LNCaP clone FGC (cell line): ENCODE data around the gene ANXA6.

Experiments
- DNase-seq: peaks from one replicate; pipeline ENCODE4 v3.0.0-alpha.2; 2011; ENCODE audit warnings: low read depth
- H3K4me3 ChIP-seq: 2 replicates; pipeline ENCODE4 v1.5.1; 2011; ENCODE audit warnings: mild to moderate bottlenecking, low read depth, low read length, control low read depth
- TF ChIP-seq, protein P1 (sequence below): IDR thresholded peaks from 2 replicates; pipeline ENCODE4 v1.5.1; 2012; ENCODE audit warnings: mild to moderate bottlenecking; ENCODE audit not compliant: control insufficient read depth, insufficient read depth; ENCODE audit errors: extremely low read depth

ANXA6 gene

DNA sequence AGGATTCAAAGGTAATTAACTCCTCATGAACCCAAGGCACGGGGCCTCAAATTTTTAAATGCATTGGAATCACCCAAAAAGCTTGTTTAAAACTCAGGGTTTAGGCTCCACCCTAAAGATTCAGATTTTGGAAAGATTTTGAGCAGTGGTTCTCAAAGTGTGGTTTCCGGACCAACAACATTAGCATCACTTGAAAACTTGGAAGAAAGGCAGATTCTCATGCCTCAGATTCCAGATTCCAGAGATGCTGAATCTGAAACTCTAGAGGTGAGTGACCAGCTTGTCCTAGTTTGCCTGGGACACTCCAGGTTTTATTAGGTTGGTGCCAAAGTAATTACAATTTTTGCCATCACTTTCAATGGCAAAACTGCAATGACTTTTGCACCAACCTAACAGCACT lies 52.0 kb downstream of the ANXA6 start:
- DNase-seq = no peak
- no peak overlapping the region for H3K4me3 ChIP-seq

DNA sequence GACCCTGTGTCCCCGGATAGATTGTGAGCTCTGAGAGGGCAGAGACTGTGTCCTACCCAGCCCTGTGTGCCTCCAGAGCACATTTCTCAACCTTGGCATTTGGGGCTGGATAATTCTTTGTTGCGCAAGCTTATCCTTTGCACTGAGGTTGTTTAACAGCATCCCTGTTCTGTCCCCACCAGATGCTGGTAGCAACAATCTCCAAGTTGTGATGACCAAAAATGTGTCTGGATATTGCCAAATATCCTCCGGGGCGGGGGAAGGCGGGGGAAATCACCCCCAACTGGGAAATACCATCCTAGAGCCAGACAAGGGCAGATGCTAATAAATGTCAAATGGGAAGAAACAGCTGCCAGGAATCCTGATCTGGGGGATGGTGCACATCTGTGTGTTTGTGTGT lies 52.8 kb downstream of the ANXA6 start:
- TF ChIP-seq, protein P1, sequence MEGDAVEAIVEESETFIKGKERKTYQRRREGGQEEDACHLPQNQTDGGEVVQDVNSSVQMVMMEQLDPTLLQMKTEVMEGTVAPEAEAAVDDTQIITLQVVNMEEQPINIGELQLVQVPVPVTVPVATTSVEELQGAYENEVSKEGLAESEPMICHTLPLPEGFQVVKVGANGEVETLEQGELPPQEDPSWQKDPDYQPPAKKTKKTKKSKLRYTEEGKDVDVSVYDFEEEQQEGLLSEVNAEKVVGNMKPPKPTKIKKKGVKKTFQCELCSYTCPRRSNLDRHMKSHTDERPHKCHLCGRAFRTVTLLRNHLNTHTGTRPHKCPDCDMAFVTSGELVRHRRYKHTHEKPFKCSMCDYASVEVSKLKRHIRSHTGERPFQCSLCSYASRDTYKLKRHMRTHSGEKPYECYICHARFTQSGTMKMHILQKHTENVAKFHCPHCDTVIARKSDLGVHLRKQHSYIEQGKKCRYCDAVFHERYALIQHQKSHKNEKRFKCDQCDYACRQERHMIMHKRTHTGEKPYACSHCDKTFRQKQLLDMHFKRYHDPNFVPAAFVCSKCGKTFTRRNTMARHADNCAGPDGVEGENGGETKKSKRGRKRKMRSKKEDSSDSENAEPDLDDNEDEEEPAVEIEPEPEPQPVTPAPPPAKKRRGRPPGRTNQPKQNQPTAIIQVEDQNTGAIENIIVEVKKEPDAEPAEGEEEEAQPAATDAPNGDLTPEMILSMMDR = no peak
- H3K4me3 ChIP-seq = no peak overlapping the region
- DNase-seq = no peak

More for the DNA sequence above, 52.0 kb downstream of the ANXA6 start:
- TF ChIP-seq, protein P1 = no peak

DNA sequence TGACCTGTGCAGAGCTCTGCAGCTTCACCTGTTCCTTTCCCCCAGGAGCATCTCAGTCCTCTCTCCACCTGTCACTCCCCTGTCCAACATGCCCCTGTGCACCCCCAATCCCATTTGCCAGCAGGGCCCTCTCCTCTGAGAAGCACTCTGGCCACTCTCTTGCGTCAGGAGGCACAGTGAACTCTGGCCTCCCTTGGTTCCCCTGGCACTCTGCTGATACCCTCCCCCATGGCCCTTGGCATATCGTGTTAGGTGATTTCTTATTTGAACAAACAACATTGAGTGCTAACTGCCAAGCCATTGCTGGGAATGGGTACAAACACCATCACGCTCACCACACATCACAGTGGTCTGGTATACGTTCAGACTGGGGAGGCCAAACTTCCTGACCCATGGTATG lies 55.8 kb downstream of the ANXA6 start:
- TF ChIP-seq, protein P1 = no peak
- DNase-seq = no peak
- H3K4me3 ChIP-seq = no peak overlapping the region

DNA sequence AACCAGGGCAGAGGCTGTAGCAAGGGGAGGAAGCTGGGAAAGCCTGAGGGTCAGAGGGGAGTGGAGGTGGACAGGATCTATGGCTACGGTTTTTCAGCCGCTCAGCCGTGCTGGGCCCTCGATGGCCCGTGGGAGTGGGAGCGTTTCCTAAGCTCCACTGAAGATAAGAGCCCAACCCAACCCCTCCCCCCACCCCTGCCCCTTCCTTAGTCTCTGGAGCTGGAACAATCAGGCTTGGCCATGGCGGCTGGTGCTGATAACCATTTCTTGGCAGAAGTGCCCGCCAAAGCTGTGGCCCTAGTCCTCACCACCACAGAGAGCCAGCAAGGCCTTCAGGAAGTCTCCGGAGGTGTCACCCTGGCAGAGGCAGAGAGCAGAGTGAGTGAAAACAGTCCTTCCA lies 56.4 kb downstream of the ANXA6 start:
- TF ChIP-seq, protein P1 = no peak
- H3K4me3 ChIP-seq = no peak overlapping the region
- DNase-seq = no peak

DNA sequence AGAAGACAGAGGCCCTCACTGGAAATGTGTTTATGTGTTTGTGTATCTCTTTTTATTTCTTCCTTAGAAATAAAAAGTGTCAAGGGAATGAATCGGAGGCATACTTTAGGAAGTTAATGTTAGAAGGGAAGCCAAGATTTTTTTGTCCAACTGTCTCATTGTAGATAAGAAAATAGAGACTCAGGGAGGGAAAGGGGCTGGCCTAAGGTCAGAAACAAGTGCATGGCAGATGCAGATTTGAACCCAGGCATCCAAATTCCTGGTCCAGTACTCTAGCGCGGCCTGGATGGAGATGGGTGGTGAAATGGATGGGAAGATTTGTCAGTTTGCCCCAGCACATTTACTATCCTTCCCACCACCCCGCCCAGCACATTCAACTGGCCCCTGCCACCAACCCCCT lies 56.9 kb downstream of the ANXA6 start:
- DNase-seq = no peak
- TF ChIP-seq, protein P1 = no peak
- no peak overlapping the region for H3K4me3 ChIP-seq

DNA sequence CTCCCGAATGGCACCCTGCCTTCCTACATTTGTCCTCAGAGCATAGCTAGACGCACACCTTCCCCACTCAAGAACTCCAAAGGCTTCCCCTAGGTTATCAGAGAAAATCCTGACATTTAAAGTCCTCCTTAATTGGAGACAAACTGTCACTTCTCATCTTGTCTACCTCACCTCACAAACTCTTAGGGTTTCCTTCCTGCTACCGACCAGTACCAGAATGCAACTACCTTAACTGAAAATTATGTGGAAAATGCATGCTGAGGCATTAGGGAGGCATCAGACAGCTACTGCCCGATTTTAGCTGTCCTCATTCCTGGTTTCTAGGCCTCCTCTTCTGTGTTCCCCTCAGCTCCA lies 58.8 kb downstream of the ANXA6 start:
- no peak for DNase-seq
- H3K4me3 ChIP-seq = no peak overlapping the region
- TF ChIP-seq, protein P1 = no peak
